SK-N-SH treated with all-trans-retinoic acid at 6 μM for 48 hours (cell line): Measurements from ENCODE around the gene STAT2.

Source experiments
- ZFP30 ChIP-seq: fragments of 450-650 bp; formaldehyde crosslinking; IDR thresholded peaks from 2 replicates; pipeline ENCODE4 v1.5.0; 2022; ENCODE audit warnings: mild to moderate bottlenecking, moderate library complexity
- ZNF565 ChIP-seq: fragments of 450-650 bp; formaldehyde crosslinking; conservative IDR thresholded peaks from 2 replicates; pipeline ENCODE4 v1.5.0; 2020; ENCODE audit warnings: low read depth, mild to moderate bottlenecking, moderate library complexity

- TF ChIP-seq ZFP30 (CRISPR knock-in tag) (no peak), ZNF565 (no peak)
These were observed 11.1 kb downstream of the STAT2 start for GRCh38 chr12:56348776-56349175.
